HFFc6 (cell line): ENCODE measurements around the gene NPL. TPM values are rescaled to one million over a fixed set of nuclear protein-coding genes. Genes with fewer than 3 reads are reported as not detected.
A peak's percentile ranks its signal among the peaks of the same experiment; 100 is the strongest.

ENCODE experiments used
- DNase-seq: peaks from one replicate; pipeline ENCODE4 v3.0.0-alpha.2; 2018
- H3K27ac Mint-ChIP-seq: 2 replicates; pipeline ENCODE4 v1.8.0; 2020; ENCODE audit warnings: mild to moderate bottlenecking, mixed read lengths
- H3K27me3 Mint-ChIP-seq: 2 replicates; pipeline ENCODE4 v1.8.0; 2021; ENCODE audit warnings: mild to moderate bottlenecking, moderate library complexity, mixed read lengths; ENCODE audit not compliant: insufficient read depth
- H3K36me3 Mint-ChIP-seq: 2 replicates; pipeline ENCODE4 v1.8.0; 2021; ENCODE audit warnings: low read depth, mixed read lengths
- H3K4me1 Mint-ChIP-seq: 2 replicates; pipeline ENCODE4 v1.8.0; 2020; ENCODE audit warnings: low read depth, mixed read lengths
- H3K4me3 Mint-ChIP-seq: 2 replicates; pipeline ENCODE4 v1.8.0; 2020; ENCODE audit warnings: mild to moderate bottlenecking, moderate library complexity, mixed read lengths
- H3K9me3 Mint-ChIP-seq: 2 replicates; pipeline ENCODE4 v1.8.0; 2020; ENCODE audit warnings: mild to moderate bottlenecking, mixed read lengths
- total RNA-seq, 6 experiments: library from RNA; stranded (reverse); fragmentation: NEBNext Ultra II Directional; extraction: Animal tissue kit (Norgen Biotek cat#: 25700); gene quantifications; 2 replicates in 1 of 6; 3 replicates in 5 of 6; pipeline ENCODE4 v1.2.3, GENCODE V29; 2021
- TF ChIP-seq, protein P1 (sequence below): fragments of 200-600 bp; sonication (generic); IDR thresholded peaks from 2 replicates; pipeline ENCODE4 v1.5.0; 2021; ENCODE audit warnings: antibody characterized with exemption, mild to moderate bottlenecking

NPL gene
- total RNA-seq, 6 experiments from 2014 or later = 1.2 to 2.0 (median 1.5) TPM

DNA sequence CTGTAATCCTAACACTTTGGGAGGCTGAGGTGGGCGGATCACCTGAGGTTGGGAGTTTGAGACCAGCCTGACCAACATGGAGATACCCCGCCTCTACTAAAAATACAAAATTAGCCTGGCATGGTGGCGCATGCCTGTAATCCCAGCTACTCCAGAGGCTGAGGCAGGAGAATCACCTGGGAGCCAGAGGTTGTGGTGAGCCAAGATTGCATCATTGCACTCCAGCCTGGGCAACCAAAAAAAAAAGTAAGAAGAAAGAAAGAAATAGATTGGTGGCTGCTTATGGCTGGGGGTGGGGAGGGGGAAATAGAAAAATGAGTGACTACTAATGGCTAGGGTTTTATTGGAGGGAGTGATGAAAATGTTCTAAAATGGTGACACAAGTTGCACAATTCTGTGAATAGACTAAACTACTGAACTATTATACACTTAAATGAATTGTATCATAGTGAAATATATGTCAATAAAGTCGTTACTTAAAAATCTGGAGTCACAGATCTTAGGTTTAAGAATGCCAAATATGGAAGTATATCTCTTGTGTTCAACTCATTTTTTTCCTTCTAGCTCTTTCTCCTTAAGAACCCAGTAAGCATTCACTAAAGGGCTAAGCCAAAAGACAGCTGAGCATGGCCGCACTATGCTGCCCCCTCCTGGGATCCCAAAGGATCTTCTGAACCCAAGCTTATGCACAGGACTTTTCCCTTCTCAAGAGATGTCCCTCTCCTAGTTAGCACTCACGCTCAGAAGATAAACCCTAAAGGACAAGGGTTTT lies 3.2 kb upstream of the NPL start:
- TF ChIP-seq, protein P1, sequence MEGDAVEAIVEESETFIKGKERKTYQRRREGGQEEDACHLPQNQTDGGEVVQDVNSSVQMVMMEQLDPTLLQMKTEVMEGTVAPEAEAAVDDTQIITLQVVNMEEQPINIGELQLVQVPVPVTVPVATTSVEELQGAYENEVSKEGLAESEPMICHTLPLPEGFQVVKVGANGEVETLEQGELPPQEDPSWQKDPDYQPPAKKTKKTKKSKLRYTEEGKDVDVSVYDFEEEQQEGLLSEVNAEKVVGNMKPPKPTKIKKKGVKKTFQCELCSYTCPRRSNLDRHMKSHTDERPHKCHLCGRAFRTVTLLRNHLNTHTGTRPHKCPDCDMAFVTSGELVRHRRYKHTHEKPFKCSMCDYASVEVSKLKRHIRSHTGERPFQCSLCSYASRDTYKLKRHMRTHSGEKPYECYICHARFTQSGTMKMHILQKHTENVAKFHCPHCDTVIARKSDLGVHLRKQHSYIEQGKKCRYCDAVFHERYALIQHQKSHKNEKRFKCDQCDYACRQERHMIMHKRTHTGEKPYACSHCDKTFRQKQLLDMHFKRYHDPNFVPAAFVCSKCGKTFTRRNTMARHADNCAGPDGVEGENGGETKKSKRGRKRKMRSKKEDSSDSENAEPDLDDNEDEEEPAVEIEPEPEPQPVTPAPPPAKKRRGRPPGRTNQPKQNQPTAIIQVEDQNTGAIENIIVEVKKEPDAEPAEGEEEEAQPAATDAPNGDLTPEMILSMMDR = peak; percentile 83
- H3K27me3 Mint-ChIP-seq = peaks cover 10% of the 10 kb centered on the region
- DNase-seq = peak; percentile 60
- H3K9me3 Mint-ChIP-seq = no peaks in the 10 kb centered on the region
- H3K27ac Mint-ChIP-seq = no peak overlapping the region
- no peaks in the 10 kb centered on the region for H3K36me3 Mint-ChIP-seq
- H3K4me1 Mint-ChIP-seq = peaks cover 11% of the 10 kb centered on the region
- no peak overlapping the region for H3K4me3 Mint-ChIP-seq

DNA sequence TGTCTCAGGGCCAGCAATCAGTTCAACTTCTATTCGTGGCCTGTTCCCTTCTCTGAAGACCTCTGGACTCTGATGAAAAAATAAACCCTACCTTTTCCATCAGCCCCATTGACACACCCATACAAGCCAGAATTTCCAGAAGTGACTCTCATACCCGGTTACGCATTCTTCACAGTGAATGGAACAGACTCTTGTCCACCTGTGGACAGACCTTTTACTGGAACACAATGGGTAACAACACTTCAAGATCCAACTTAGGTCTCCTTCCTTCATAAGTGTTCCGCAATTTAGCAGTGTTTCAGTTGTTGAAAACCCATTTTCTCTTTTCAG lies 2.6 kb upstream of the NPL start:
- no peak overlapping the region for H3K27ac Mint-ChIP-seq
- no peaks in the 10 kb centered on the region for H3K9me3 Mint-ChIP-seq
- H3K36me3 Mint-ChIP-seq = no peaks in the 10 kb centered on the region
- TF ChIP-seq, protein P1 = peak; percentile 31; the same call in 1 of the 2 replicates
- no peak overlapping the region for H3K4me3 Mint-ChIP-seq
- H3K4me1 Mint-ChIP-seq = peaks cover 11% of the 10 kb centered on the region
- DNase-seq = no peak
- H3K27me3 Mint-ChIP-seq = peaks cover 10% of the 10 kb centered on the region

DNA sequence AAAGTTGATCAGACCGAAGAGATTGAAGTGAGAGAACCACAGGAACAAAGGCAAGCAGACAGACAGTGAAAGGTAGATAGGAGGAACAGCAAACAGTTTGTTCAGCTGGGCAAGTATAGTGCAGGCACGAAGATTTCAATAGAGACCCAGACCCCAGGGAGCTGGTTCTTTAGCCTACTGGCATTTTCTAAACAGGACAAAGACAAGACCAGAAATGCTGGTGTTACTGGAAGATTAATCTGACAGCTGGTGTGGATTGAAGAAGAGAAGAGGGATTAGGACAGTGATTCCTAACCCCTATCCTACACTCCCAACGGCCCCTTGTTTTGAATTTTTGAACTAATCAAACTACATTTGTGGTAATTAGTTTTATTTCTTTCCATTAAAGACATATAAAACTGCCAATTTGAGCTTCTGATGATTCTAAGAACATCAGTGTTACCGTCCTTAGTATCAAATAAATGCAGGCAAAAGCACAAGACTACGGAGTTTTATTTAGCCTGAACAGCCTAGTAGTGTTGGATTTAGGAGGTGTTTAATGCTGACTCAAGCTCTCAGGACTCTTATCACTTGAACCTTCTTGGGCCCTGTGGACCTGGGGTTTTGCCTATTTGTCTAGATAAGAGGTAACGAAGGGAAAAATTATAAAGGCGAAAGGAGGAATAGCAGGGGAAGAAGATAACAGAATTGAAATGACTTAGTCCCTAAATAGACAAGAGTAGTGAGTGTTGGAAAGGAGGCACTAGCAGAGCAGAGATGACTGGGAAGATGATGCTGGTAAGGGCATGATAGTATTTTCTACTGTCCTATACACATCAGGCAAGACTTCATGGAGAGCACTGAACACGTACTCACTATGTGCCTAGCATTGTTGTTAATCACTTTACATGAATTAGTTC lies 2.0 kb downstream of the NPL start:
- TF ChIP-seq, protein P1 = no peak
- no peak for DNase-seq
- H3K4me1 Mint-ChIP-seq = peaks cover 11% of the 10 kb centered on the region
- H3K36me3 Mint-ChIP-seq = no peaks in the 10 kb centered on the region
- H3K27me3 Mint-ChIP-seq = peaks cover 8% of the 10 kb centered on the region
- H3K4me3 Mint-ChIP-seq = no peak overlapping the region
- H3K27ac Mint-ChIP-seq = no peak overlapping the region
- H3K9me3 Mint-ChIP-seq = no peaks in the 10 kb centered on the region

DNA sequence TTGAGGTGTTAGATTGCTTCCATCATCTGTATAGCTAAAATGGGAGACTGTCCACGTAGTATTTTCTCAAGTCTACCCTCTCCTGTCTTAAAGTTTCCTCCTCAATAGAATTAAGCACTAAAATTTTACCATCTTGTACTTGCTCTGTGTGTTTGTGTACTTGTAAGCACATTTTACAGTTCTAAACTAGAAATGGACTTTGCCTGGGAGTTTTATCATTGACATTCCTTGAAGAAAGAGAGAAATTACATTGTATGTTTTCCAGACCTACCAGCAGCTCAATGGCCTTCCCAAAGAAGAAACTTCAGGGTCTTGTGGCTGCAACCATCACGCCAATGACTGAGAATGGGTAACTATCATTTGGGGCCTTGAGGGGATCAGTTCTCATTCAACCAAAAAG lies 4.5 kb downstream of the NPL start:
- H3K27ac Mint-ChIP-seq = no peak overlapping the region
- H3K4me3 Mint-ChIP-seq = no peak overlapping the region
- H3K9me3 Mint-ChIP-seq = no peaks in the 10 kb centered on the region
- no peaks in the 10 kb centered on the region for H3K36me3 Mint-ChIP-seq
- DNase-seq = no peak
- peaks cover 7% of the 10 kb centered on the region for H3K4me1 Mint-ChIP-seq
- no peaks in the 10 kb centered on the region for H3K27me3 Mint-ChIP-seq
- TF ChIP-seq, protein P1 = no peak

DNA sequence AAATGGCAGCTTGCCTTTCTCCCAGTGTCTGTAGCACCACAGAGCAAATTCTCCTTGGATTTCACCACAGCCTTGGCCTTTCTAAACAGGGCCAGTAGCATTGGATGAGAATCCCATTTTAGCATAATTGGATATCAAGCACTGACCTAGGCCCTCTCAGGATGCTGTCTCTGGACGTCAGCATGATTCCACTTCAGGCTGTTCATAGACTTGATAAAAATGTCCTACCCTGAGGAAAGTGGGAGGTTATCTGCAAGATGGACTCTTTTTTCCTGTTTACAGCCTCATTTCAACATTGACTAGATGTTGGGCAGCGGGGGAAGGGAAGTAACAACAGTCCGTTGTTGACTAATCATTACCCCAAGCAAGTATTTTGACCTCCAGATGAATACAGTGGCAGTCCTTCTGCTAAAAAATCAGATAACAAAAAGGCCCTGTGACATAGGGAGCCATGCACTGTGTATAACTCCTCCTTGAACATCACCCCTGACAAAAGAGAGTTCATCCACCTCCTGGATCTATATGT lies 5.2 kb downstream of the NPL start:
- TF ChIP-seq, protein P1 = no peak
- Mint-ChIP-seq H3K27me3 (no peaks in the 10 kb centered on the region), H3K36me3 (no peaks in the 10 kb centered on the region), H3K27ac (no peak overlapping the region), H3K4me3 (no peak overlapping the region), H3K9me3 (no peaks in the 10 kb centered on the region), H3K4me1 (0 out of 2 replicates have a peak, but pooled peaks cover 5% of the 10 kb centered on the region)
- DNase-seq = no peak
